C4-2B (cell line): Measurements from ENCODE around the gene SEPTIN5.

ENCODE experiments used
- H3K27ac ChIP-seq: fragments of 450-650 bp; 2 replicates; pipeline ENCODE4 v1.5.1; 2017
- ZFX ChIP-seq: fragments of 450-650 bp; IDR thresholded peaks from 2 replicates; pipeline ENCODE4 v1.6.1; 2017
- TF ChIP-seq, protein P1 (sequence below): fragments of 450-650 bp; conservative IDR thresholded peaks from 2 replicates; pipeline ENCODE4 v1.5.1; 2017; ENCODE audit warnings: mild to moderate bottlenecking

Gene SEPTIN5

GRCh38 chr22:19703869-19704268 is 10.4 kb upstream of the SEPTIN5 start:
- H3K27ac ChIP-seq: no peak overlapping the region
- TF ChIP-seq, protein P1, sequence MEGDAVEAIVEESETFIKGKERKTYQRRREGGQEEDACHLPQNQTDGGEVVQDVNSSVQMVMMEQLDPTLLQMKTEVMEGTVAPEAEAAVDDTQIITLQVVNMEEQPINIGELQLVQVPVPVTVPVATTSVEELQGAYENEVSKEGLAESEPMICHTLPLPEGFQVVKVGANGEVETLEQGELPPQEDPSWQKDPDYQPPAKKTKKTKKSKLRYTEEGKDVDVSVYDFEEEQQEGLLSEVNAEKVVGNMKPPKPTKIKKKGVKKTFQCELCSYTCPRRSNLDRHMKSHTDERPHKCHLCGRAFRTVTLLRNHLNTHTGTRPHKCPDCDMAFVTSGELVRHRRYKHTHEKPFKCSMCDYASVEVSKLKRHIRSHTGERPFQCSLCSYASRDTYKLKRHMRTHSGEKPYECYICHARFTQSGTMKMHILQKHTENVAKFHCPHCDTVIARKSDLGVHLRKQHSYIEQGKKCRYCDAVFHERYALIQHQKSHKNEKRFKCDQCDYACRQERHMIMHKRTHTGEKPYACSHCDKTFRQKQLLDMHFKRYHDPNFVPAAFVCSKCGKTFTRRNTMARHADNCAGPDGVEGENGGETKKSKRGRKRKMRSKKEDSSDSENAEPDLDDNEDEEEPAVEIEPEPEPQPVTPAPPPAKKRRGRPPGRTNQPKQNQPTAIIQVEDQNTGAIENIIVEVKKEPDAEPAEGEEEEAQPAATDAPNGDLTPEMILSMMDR: no peak
- no peak for TF ChIP-seq ZFX

DNA sequence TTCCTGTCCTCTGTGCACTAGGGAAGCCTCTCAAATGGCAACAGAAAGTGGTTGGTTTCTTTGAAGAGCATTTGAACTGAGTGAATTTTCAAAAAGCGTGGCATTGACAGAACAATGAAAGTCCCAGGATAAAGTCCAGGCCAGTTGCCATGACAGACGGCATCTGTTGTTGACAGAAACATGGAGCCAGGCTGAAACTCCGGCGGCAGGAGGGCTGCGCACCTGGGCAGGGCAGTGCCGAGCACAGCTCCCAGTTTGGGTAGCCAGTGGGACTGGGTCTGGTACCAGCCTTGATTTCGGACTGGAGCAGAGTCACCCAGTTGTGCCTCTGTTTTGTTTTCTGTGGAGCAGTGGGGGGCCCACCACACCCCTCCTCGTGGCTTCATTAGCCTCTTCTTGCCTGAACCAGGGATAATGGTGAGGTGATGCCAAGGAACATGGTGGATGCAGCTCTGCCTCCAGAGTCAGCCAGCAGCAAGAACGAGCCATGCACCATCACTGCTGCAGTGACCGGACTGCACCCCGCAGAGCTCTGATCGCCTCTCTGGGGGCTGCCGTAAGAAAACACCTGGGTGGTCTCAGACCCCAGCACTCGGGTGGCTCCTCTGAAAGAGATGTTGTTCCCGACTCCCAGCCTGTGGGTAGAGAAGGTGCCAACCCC is 9.8 kb upstream of the SEPTIN5 start:
- TF ChIP-seq, protein P1: no peak
- TF ChIP-seq ZFX: no peak
- no peak overlapping the region for H3K27ac ChIP-seq

DNA sequence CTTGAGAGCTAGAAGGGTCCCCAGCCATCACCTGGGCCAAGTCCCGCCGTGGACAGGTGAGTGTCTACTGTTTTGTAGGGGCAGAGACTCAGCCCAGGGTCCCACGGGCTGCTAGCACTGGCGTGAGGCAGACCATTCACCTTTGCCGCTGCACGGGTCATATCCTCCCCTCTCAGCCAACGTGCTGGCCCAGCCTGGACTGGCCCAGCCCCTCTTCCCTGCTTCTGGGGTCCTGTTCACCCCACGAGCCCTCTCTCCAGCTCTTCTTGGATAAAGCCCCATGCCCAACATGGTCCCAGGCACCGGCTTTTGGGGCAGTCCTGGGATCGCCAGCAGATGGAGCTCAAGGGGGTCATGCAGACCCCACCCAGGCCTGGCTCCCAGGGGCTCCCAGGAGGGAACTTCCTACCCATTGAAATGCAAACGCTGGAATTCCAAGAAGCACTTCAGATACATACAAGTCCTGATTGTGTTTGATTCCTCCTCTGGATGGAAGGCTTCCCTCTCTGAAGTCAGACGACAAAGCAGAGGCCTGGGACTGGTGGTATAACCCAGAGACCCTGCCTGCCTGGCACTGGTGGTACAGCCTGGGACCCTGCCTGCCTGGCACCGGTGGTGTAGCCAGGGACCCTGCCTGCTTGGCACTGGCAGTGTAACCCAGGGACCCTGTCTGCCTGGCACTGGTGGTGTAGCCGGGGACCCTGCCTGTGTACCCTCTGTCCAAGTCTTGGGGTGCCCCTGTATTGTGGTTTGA is 8.9 kb upstream of the SEPTIN5 start:
- no peak overlapping the region for H3K27ac ChIP-seq
- TF ChIP-seq, protein P1: no peak
- no peak for TF ChIP-seq ZFX

DNA sequence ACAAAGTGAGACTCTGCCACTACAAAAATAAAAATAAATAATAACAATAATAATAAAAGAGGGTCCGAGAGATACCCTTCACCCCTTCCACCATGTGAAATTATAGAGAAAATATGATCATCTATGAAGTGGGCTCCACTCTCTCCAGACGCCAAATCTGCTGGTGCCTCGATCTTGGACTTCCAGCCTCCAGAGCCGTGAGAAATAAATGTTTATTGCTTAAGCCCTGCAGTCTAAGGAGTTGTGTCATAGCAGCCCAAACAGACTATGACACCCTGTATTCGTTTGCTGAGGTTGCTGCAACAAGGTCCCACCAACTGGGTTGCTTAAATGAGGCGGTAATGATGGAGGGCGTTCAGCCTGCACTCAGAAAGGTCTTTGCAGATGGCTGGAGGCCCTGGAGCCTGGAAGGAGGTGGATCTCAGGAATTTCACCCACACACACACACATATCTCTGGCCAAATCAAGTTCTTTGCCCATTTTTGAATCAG is 7.6 kb upstream of the SEPTIN5 start:
- TF ChIP-seq, protein P1: no peak
- TF ChIP-seq ZFX: no peak

DNA sequence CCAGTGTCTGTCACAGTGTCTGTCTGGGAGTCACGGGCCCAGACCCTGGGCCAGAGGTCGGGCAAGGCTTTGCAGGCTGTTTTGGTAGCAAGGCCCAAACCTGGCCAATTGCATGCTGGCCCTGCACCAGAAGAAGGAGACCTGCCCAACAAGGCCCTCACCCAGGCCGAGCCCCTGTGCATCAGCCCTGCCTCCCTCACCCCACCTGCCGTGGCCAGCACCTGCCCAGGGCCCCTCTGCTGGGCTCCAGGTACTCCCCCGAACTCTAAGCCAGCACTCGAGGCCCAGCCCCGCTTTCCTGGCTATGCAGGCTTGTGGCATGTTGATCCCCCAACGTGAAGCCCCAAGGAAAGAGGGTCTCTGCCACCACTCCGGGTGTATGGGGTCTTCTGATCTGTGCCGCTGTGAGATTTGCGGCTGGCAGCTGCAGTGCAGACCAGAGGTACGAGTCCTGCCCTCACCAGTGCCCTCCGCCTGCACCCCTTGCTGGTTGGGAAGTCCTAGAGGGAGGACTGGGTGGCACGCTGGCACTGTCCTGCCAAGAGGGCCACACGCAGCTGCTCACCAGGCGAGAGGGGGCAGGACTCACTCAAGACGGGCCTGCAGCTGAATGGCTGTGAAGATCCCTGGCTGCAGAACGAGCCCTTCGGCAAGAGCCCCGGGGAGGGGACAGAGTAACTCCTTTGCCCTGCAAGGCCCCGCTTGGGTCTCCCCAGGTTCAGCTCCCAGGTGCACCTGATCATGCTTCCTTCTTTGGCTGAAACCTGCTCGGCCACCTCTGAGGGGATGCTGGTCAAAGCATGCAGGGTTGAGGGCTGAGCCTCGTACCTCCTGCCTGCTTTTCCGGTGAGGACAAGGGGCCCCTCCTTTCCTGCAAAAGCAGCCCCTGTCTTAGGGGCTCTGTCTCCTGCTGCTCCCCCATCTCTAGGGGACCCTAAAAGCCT is 6.7 kb upstream of the SEPTIN5 start:
- no peak overlapping the region for H3K27ac ChIP-seq
- TF ChIP-seq ZFX: no peak
- TF ChIP-seq, protein P1: no peak

More for the DNA sequence above, 7.6 kb upstream of the SEPTIN5 start:
- H3K27ac ChIP-seq: no peak overlapping the region

GRCh38 chr22:19708321-19709011 is 5.8 kb upstream of the SEPTIN5 start:
- no peak overlapping the region for H3K27ac ChIP-seq
- TF ChIP-seq ZFX: no peak
- TF ChIP-seq, protein P1: no peak
